PC-3 (cell line): ENCODE data around the gene PRKCE. TPM values are rescaled to one million over a fixed set of nuclear protein-coding genes. Genes with fewer than 3 reads are reported as not detected.

Experiments
- ATAC-seq: fragments of 200-7000 bp; cut with Tn5 transposase; 2 replicates; pipeline ENCODE4 v1.9.1; 2020; ENCODE audit warnings: mild to moderate bottlenecking, moderate library complexity
- BruUV-seq: library from RNA; stranded (reverse); fragments of 400-500 nt; replicated peaks from 2 replicates; lab custom pipeline; 2021; lab: Mats Ljungman, UMichigan
- CTCF ChIA-PET: fragments of 300-600 bp; sonication (Branson Sonifier 250); formaldehyde crosslinking; loops from one replicate; lab custom pipeline; 2022; ENCODE audit warnings: antibody characterized with exemption; lab: Charles Lee
- POLR2A ChIA-PET: fragments of 300-600 bp; sonication (Branson Sonifier 250); formaldehyde crosslinking; loops from one replicate; lab custom pipeline; 2022; ENCODE audit warnings: antibody characterized with exemption; ENCODE audit not compliant: unreplicated experiment; lab: Charles Lee
- DNase-seq: peaks from one replicate; pipeline ENCODE4 v3.0.0-alpha.2; 2015
- H2AFZ ChIP-seq: fragments of 300-600 bp; sonication (generic); 2 replicates; pipeline ENCODE4 v1.6.0; 2016; ENCODE audit warnings: antibody characterized with exemption, low read length
- H3F3A ChIP-seq: fragments of 300-600 bp; sonication (generic); one replicate; pipeline ENCODE4 v1.6.0; 2017; ENCODE audit warnings: antibody characterized with exemption, low read length, control low read depth, mild to moderate bottlenecking; ENCODE audit not compliant: unreplicated experiment
- H3K27ac ChIP-seq: fragments of 300-600 bp; sonication (generic); 2 replicates; pipeline ENCODE4 v1.5.1; 2016; ENCODE audit warnings: mild to moderate bottlenecking, low read length
- H3K27me3 ChIP-seq: fragments of 300-600 bp; sonication (generic); 2 replicates; pipeline ENCODE4 v1.6.1; 2016; ENCODE audit warnings: low read length, mixed read lengths
- H3K36me3 ChIP-seq: fragments of 300-600 bp; sonication (generic); 2 replicates; pipeline ENCODE4 v1.6.1; 2016; ENCODE audit warnings: low read depth, mixed run types, low read length, mixed read lengths
- H3K4me1 ChIP-seq: fragments of 300-600 bp; sonication (generic); 2 replicates; pipeline ENCODE4 v1.5.1; 2016; ENCODE audit warnings: low read length; ENCODE audit not compliant: insufficient read depth
- H3K4me2 ChIP-seq: fragments of 300-600 bp; sonication (generic); 2 replicates; pipeline ENCODE4 v1.6.0; 2016; ENCODE audit warnings: low read length
- H3K4me3 ChIP-seq: fragments of 300-600 bp; sonication (generic); 2 replicates; pipeline ENCODE4 v1.5.1; 2016; ENCODE audit warnings: mild to moderate bottlenecking, low read length, mixed read lengths
- H3K79me2 ChIP-seq: fragments of 300-600 bp; sonication (generic); 2 replicates; pipeline ENCODE4 v1.6.1; 2017; ENCODE audit warnings: low read length, mixed read lengths
- H3K9ac ChIP-seq: fragments of 300-600 bp; sonication (generic); 2 replicates; pipeline ENCODE4 v1.6.0; 2016; ENCODE audit warnings: mild to moderate bottlenecking, low read length
- H3K9me2 ChIP-seq: fragments of 300-600 bp; sonication (generic); replicated peaks from 2 replicates; pipeline ENCODE4 v1.6.1; 2016; ENCODE audit warnings: mixed run types, low read length, mixed read lengths
- H3K9me3 ChIP-seq: fragments of 300-600 bp; sonication (generic); 2 replicates; pipeline ENCODE4 v1.6.1; 2016; ENCODE audit warnings: low read length, mixed read lengths
- H4K20me1 ChIP-seq: fragments of 300-600 bp; sonication (generic); 2 replicates; pipeline ENCODE4 v1.6.1; 2016; ENCODE audit warnings: low read length, mixed read lengths
- EZH2 ChIP-seq: fragments of 300-600 bp; sonication (generic); IDR thresholded peaks from one replicate; pipeline ENCODE4 v1.6.1; 2017; ENCODE audit warnings: antibody characterized with exemption, mild to moderate bottlenecking, low read length; ENCODE audit not compliant: unreplicated experiment
- EZH2phosphoT487 ChIP-seq: fragments of 300-600 bp; sonication (generic); IDR thresholded peaks from 2 replicates; pipeline ENCODE4 v1.6.1; 2018; ENCODE audit warnings: mild to moderate bottlenecking, antibody characterized with exemption, low read length, borderline replicate concordance
- intact Hi-C: fragments of 100-400 bp; cut with micrococcal nuclease; formaldehyde crosslinking; loops from 2 replicates; pipeline ENCODE4 v1.9.0; 2023
- total RNA-seq: library from RNA; depleted of rRNA; stranded (reverse); fragments of >200 nt; gene quantifications from 2 replicates; pipeline ENCODE4 v1.2.3, GENCODE V29; 2014
- TF ChIP-seq, protein P1 (sequence below): fragments of 300-600 bp; sonication (generic); conservative IDR thresholded peaks from 2 replicates; pipeline ENCODE4 v1.5.1; 2017; ENCODE audit warnings: antibody characterized with exemption, low read depth, mild to moderate bottlenecking, low read length

PRKCE gene
- total RNA-seq, 1 experiment from 2014 or later, result 7.0 TPM

DNA sequence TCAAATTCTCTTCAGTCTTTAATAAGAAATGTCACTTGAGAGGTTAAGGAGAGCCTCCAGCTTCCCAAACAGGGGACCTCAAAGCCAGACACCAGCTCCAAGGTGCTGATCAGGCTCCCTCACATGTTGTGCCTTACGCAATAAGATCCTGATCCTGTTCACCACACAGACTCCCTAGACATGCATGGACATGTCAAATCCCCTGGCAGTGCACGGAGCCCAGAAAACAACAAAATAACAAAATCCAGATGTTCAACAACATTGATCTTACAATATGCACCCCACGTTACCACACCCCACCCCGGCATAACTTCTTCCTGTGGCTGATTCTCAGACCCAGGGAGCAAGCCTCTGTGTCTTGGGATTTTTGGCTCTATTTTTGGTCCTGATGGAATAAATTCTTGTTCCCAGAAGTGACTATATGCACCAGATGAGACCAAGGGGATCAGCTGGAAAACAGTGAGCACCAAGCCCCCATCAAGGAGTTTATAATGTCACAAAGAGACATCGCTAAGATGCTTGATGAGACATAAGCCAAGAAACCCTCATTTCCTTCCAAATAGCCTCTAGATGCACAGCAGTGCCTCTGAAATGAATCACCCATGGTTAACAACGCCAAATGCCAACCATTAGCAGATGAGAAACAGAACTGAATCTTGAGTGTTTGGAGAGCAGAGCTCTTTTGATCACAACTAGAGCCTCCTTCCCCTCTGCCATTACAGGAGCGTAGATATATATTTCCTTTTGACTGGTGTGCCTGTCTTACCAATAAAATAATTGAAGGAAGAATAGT, 198.2 kb downstream of the PRKCE start:
- DNase-seq, result peak; percentile 46
- no peak for ATAC-seq
- POLR2A ChIA-PET, result no interaction called here

DNA sequence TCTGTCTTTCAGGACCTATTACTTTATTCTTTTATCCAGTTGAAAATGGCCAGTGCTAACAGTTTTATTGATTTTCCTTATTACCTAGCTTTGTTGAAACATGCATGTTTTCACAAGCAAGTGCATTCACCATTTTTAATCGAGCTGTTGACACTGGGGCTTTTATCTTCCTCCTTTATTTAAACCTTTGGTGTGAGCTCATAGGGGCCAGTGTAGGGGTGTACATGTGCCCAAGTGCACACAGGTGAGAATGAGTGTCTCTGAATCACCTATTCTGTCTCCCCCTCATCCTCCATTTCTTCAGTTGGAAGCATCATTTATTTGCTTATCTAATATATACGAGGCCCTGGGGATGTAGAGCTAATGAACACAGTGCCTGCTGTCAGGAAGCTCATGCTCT, 199.1 kb downstream of the PRKCE start:
- H3K4me1 ChIP-seq, result peaks cover 24% of the 10 kb centered on the region
- peaks cover 4% of the 10 kb centered on the region for H3F3A ChIP-seq
- no peaks in the 10 kb centered on the region for H4K20me1 ChIP-seq
- POLR2A ChIA-PET, result no interaction called here
- peak overlapping the region; percentile 52 for H3K9ac ChIP-seq
- H3K4me3 ChIP-seq, result no peak overlapping the region
- 0 out of 2 replicates have a peak, but pooled peaks have one; percentile 10 for ATAC-seq
- BruUV-seq, result no TSS peak
- H3K9me3 ChIP-seq, result no peaks in the 10 kb centered on the region
- TF ChIP-seq EZH2phosphoT487 (no peak), EZH2 (no peak)
- TF ChIP-seq, protein P1, sequence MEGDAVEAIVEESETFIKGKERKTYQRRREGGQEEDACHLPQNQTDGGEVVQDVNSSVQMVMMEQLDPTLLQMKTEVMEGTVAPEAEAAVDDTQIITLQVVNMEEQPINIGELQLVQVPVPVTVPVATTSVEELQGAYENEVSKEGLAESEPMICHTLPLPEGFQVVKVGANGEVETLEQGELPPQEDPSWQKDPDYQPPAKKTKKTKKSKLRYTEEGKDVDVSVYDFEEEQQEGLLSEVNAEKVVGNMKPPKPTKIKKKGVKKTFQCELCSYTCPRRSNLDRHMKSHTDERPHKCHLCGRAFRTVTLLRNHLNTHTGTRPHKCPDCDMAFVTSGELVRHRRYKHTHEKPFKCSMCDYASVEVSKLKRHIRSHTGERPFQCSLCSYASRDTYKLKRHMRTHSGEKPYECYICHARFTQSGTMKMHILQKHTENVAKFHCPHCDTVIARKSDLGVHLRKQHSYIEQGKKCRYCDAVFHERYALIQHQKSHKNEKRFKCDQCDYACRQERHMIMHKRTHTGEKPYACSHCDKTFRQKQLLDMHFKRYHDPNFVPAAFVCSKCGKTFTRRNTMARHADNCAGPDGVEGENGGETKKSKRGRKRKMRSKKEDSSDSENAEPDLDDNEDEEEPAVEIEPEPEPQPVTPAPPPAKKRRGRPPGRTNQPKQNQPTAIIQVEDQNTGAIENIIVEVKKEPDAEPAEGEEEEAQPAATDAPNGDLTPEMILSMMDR, result no peak
- peak; percentile 17 for DNase-seq
- peak overlapping the region; percentile 94 for H3K27ac ChIP-seq
- no peaks in the 10 kb centered on the region for H3K36me3 ChIP-seq
- no peaks in the 10 kb centered on the region for H3K27me3 ChIP-seq
- CTCF ChIA-PET, result no interaction called here
- no peaks in the 10 kb centered on the region for H3K9me2 ChIP-seq
- intact Hi-C loops, result no loop called here
- no peaks in the 10 kb centered on the region for H3K79me2 ChIP-seq
- H2AFZ ChIP-seq, result no peak overlapping the region
- peak overlapping the region; percentile 57 for H3K4me2 ChIP-seq

More for the DNA sequence above, 198.2 kb downstream of the PRKCE start:
- Histone ChIP-seq H3K9me2 (no peaks in the 10 kb centered on the region), H3F3A (peaks cover 4% of the 10 kb centered on the region), H3K36me3 (no peaks in the 10 kb centered on the region), H3K4me2 (no peak overlapping the region), H3K4me1 (peaks cover 24% of the 10 kb centered on the region), H3K27ac (peak overlapping the region; percentile 94), H4K20me1 (no peaks in the 10 kb centered on the region), H3K9me3 (no peaks in the 10 kb centered on the region), H3K27me3 (no peaks in the 10 kb centered on the region), H3K9ac (no peak overlapping the region), H3K4me3 (no peak overlapping the region), H2AFZ (no peak overlapping the region), H3K79me2 (no peaks in the 10 kb centered on the region)
- intact Hi-C loops, result no loop called here
- CTCF ChIA-PET, result no interaction called here
- BruUV-seq, result no TSS peak
- no peak for TF ChIP-seq EZH2phosphoT487
- TF ChIP-seq, protein P1, result no peak

DNA sequence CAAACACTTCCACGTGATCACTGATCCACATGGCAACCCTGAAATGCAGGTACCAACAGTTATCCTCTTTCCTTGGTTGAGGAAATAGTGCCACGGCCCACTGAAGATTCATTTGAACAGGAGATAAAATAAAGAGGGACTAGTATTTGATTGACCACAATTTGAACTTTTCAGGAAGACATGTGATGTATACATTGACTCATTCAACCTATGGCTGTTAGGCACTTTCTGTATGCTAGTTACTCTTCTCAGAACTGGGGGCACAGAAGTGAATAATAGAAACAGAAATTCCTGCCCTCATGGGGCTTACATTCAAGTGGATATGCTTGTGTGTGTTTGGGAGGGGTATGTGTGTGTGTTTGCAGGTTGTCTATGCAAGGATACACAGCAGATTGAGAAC, 199.6 kb downstream of the PRKCE start:
- intact Hi-C loops, result loop anchor here (1.0 kb wide), 1 partner anchor 85 kb away; no protein-coding TSS in a partner anchor
- no TSS peak for BruUV-seq

More for the DNA sequence above, 199.6 kb downstream of the PRKCE start:
- H2AFZ ChIP-seq, result no peak overlapping the region
- H3F3A ChIP-seq, result peaks cover 4% of the 10 kb centered on the region
- peak overlapping the region; percentile 57 for H3K4me2 ChIP-seq
- ChIA-PET CTCF (interaction anchor here (1.0 kb wide), 1 partner anchor 201 kb away, joined by 3 read pairs; no protein-coding TSS in a partner anchor), POLR2A (no interaction called here)
- H3K9me2 ChIP-seq, result no peaks in the 10 kb centered on the region
- H3K27ac ChIP-seq, result peak overlapping the region; percentile 94
- H3K4me3 ChIP-seq, result no peak overlapping the region
- H3K79me2 ChIP-seq, result no peaks in the 10 kb centered on the region
- TF ChIP-seq EZH2 (no peak), EZH2phosphoT487 (no peak)
- TF ChIP-seq, protein P1, result no peak
- H3K9me3 ChIP-seq, result no peaks in the 10 kb centered on the region
- H3K27me3 ChIP-seq, result no peaks in the 10 kb centered on the region
- peak; percentile 59 for DNase-seq
- H3K4me1 ChIP-seq, result peaks cover 24% of the 10 kb centered on the region
- peak overlapping the region; percentile 52 for H3K9ac ChIP-seq
- H4K20me1 ChIP-seq, result no peaks in the 10 kb centered on the region
- H3K36me3 ChIP-seq, result no peaks in the 10 kb centered on the region
- peak; percentile 53 for ATAC-seq
